NAMALWA (cell line): ENCODE results near the gene DNASE1L2.

Source experiments
- DNase-seq: peaks from one replicate; pipeline ENCODE4 v3.0.0-alpha.2; 2015; ENCODE audit warnings: low spot score

The DNASE1L2 gene

DNA sequence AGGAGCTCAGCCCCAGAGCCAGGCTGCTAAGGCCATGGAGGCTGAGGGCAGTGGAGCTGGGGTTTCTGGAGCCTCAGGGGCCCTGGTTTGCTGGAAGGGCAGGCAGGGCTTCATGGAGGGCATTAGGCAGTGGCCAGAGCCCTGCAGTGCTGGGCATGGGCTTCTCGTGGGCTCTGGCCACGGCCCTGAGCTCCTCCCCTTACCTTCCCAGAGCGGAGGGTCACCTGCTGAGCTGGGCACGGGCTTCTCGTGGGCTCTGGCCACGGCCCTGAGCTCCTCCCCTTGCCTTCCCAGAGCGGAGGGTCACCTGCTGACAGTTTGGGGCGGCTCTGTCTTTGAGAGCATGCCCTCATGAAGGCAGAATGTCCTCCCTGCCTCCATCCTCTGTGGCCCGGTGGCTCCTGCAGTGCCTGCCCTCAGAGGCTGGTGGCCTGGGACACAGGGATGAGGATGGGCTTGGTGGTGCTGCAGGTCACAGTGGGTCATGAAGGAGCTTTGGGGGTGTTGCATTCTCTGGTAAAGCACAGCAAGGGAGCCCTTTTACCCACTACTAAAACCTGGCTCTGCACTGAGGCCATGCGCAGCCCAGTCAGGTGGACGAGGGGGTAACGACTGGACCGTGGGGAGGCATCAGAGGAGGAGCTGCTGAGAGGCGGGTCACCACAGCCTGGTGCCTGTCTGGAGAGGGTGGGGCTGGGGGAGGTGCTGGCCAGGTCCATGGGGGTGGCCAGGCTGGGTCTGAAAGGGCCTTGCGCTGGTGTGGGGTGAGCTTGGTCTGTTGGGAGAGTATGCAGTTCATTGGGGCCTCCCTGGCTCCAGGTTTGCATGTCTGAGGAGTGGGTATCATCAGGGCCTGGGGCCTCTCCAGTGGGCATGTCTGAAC lies 34.6 kb downstream of the DNASE1L2 start:
- no peak for DNase-seq

- DNase-seq: no peak
These were observed 35.7 kb downstream of the DNASE1L2 start for GRCh38 chr16:2271848-2272461.

DNA sequence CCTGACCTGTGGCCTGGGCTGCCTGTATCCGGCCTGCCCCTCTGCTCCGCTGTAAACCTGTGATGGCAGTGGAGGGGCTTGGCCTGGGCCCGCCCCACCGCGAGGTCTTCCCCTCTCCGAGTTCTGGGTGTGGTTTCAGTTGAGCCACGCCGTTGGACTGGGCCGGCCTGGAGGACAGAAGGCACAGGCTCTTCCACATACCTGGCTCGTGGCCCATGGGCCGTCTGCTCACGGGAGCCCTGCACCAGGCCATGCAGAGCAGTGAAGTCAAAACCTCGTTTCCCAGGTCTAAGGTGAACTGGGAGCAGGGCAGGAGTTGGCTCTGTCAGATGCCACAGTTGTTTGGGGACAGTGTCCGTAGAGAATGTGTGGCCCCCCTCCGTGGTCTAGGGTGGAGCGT lies 37.2 kb downstream of the DNASE1L2 start:
- no peak for DNase-seq

- no peak for DNase-seq
These were observed 37.7 kb downstream of the DNASE1L2 start for GRCh38 chr16:2273931-2274330.

- DNase-seq: no peak
These were observed 39.5 kb downstream of the DNASE1L2 start for GRCh38 chr16:2275476-2276367.

- DNase-seq: no peak
These were observed 40.3 kb downstream of the DNASE1L2 start for GRCh38 chr16:2276368-2277195.

DNA sequence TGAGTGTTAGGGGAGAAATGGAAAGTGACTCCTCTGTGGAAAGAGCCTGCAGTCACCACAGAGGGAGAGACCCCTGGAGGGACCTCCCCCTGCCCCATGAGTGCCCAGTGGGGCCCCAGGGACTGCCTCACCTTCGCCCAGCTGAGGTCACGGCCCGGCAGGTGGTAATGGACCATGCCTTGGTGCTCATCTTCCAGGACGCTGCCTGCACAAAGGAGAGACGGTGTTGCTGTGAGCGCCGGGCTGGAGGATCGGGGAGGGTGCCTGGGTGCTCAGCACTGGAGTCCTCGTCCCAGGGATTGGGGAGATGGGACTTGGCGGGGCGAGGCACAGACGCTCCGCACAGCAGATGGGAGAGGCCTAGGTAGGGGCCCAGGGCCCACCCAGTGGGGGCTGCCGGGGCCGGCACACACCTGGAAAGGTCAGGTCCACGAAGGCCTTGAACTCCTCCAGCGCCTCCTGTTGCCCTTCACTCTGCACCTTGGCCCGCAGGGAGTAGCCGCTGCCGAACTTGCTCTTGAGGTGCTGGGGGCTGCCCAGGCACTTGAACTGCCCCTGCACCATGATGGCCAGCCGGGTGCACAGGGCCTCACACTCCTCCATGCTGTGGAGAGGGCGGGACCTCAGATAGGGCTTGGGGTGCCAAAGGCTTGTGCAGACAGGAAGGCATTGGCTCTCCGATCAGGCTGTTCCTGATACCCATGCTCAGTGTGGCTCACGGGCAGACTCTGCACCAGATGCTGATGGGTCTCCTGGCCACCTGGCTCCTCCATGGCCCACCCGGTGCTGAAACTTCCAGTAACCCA lies 41.4 kb downstream of the DNASE1L2 start:
- DNase-seq: no peak

DNA sequence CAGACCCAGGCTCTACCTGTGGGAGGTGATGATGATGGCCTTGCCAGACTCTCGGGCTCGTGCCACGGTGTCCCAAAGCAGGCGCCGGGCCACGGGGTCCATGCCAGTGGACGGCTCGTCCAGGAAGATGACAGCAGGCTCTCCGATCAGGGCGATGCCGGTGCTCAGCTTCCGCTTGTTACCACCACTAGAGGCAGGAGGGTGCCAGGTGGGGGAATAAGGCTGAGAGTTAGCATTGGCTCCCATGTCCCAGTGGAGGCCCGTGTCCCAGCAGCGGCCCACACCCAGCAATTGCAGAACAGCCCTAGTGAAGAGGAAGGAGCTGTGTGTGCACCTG lies 42.0 kb downstream of the DNASE1L2 start:
- DNase-seq: no peak

GRCh38 chr16:2278956-2279800 lies 42.9 kb downstream of the DNASE1L2 start:
- no peak for DNase-seq

- DNase-seq: no peak
These were observed 44.2 kb downstream of the DNASE1L2 start for GRCh38 chr16:2280461-2280860.

DNA sequence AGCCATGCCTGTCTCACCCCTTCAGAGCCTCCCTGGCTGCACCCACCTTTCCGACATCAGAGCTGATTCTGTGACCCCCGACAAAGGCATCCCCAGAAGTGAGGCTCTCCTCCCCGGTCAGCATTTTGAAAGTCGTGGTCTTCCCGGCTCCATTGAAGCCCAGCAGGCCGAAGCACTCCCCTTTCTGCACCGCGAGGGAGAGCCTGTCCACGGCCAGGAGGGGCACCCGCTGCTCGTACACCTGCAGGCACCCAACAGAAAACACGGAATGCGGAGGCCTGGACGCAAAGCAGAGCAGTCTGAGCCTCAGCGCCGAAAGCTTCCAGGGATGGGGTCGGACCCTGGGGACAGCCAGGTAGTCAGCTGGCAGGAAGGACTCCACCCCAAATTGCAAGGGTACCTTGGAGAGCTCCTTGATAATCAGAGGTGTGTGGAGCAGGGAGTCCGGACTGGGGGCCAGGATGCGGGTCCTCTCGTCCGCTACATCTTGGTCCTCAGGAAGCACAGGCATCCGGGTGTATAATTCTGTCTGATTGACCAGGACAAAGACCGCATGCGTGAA lies 44.8 kb downstream of the DNASE1L2 start:
- no peak for DNase-seq

DNA sequence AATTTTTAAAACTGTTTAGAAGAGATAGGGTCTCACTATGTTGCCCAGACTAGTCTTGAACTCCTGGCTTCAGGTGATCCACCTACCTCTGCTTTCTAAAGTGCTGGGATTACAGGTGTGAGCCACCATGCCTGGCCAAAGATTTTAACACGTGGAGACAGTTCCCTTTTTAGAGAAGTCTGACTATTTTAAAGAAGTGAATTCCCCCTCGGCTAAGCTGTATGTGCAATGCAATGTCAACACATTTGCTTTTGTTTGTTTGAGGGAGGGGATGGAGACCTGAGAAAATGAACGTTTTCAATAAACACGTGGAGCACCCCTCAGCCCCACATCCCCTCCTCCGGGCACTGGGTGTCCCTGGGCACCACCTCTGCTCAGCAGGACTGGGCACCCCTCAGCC lies 46.0 kb downstream of the DNASE1L2 start:
- DNase-seq: no peak

GRCh38 chr16:2282866-2283555 lies 46.8 kb downstream of the DNASE1L2 start:
- DNase-seq: no peak

GRCh38 chr16:2284001-2284770 lies 47.9 kb downstream of the DNASE1L2 start:
- no peak for DNase-seq

DNA sequence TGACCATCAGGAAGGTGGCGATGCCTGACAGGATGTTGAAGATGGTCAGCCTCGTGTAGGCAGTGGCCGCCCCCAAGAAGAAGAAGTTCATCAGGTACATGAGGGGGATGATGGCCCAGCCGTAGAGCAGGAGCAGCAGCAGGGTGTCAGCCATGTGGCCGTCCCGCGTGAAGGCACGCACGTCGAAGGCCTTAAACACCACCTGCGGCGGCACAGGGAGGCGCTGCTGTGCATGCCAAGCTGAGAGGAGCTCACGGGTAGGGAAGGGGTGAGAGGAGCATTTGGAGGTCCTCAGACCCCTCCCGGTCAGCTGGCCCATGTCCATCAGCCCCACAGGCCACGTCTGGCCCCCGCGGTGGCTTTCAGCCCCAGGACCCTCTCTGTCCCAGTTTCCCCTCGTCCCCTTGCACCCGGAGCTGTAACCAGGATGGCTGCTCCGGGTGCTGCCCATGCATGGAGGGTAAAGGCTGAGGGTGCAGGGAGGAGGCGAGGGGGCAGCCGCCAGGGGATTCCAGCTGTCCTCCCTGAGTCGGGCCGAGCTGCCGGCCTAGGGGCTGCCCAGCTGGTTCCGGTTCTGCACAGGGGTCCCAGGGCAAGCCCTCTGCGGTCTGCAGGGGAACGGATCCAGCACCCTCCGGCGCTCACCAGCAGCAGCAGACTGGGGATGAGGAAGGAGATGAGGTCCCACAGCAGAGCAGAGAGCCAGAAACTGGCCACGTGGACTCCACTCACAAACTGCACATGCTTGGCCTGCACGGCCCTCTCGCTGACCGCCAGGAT lies 48.7 kb downstream of the DNASE1L2 start:
- no peak for DNase-seq

- no peak for DNase-seq
These were observed 49.5 kb downstream of the DNASE1L2 start for GRCh38 chr16:2285731-2286191.

DNA sequence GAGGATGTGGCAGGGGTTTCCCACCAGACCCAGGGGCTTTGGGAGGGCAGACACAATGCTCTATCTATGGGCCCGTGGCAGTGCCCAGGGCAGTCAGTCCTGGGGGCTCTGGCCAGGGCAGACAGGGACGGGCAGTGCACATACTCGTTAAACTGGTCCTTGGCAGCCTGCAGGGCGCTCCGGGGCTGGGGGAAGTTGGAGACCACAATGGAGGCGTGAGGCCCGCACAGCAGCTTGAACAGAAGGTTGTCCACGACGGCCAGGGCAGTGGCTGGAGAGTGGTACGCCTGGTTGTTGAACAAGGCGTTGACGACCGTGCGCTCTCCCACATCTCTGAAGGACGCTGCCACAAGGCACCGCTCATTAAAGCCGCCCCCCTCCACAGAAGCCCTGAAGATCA lies 50.3 kb downstream of the DNASE1L2 start:
- no peak for DNase-seq
